Breast epithelium (tissue), 4 donors: Measurements from ENCODE around the gene TRIOBP. TPM values are rescaled to one million over a fixed set of nuclear protein-coding genes. Genes with fewer than 3 reads are reported as not detected.

Source experiments
- DNase-seq, 2 donors: peaks; one replicate each; pipeline ENCODE4 v3.0.0-alpha.2; 2019; ENCODE audit warnings: low spot score in 2 of 2
- H3K27ac ChIP-seq, 2 donors: fragments of 200-600 bp; sonication (generic) in 1 of 2; one replicate each; pipeline ENCODE4 v1.5.1; 2016 to 2019; ENCODE audit warnings: mild to moderate bottlenecking in 1 of 2
- H3K27me3 ChIP-seq, 2 donors: fragments of 200-600 bp; sonication (generic) in 1 of 2; one replicate each; pipeline versions ENCODE4 v1.5.1 to v1.6.0; 2017 to 2019; ENCODE audit warnings: control low read depth in 1 of 2, mild to moderate bottlenecking in 1 of 2
- H3K36me3 ChIP-seq: fragments of 200-600 bp; one replicate; pipeline ENCODE4 v1.5.1; 2019
- H3K4me1 ChIP-seq, 2 donors: fragments of 200-600 bp; sonication (generic); one replicate each; pipeline ENCODE4 v1.5.1; 2016 to 2019; ENCODE audit warnings: control low read depth in 1 of 2
- H3K4me3 ChIP-seq, 3 donors: fragments of 200-600 bp; sonication (generic); 1 replicate in 2 of 3; 2 replicates in 1 of 3; pipeline ENCODE4 v1.5.1; 2016 to 2019; ENCODE audit warnings: mild to moderate bottlenecking in 3 of 3, moderate library complexity in 2 of 3
- H3K9me3 ChIP-seq, 2 donors: fragments of 200-600 bp; sonication (generic) in 1 of 2; one replicate each; pipeline ENCODE4 v1.5.1; 2016 to 2019; ENCODE audit warnings: control low read depth in 1 of 2
- POLR2A ChIP-seq: fragments of 450-650 bp; IDR thresholded peaks from one replicate; pipeline ENCODE4 v1.6.1; 2016; ENCODE audit warnings: antibody characterized with exemption, mild to moderate bottlenecking, moderate library complexity
- POLR2AphosphoS5 ChIP-seq, 3 donors: sonication (generic); formaldehyde crosslinking; IDR thresholded peaks; one replicate each; pipeline ENCODE4 v1.6.1; 2017; ENCODE audit warnings: antibody characterized with exemption in 3 of 3
- intact Hi-C: fragments of 100-400 bp; cut with DNase I; formaldehyde crosslinking; loops from one replicate; pipeline ENCODE4 v1.15.1; 2023; ENCODE audit warnings: low total_unique reads
- total RNA-seq, 3 donors: library from RNA; depleted of rRNA; stranded (reverse); fragments of >200 nt; gene quantifications; one replicate each; pipeline ENCODE4 v1.1.0, GENCODE V29; 2016
- TF ChIP-seq, protein P1 (sequence below), 3 donors: fragments of 450-650 bp; IDR thresholded peaks; one replicate each; pipeline ENCODE4 v1.5.1; 2016 to 2017; ENCODE audit warnings: antibody characterized with exemption in 3 of 3, mild to moderate bottlenecking in 3 of 3, moderate library complexity in 3 of 3

TRIOBP gene
- total RNA-seq, 3 donors from 2014 or later: 78.3 to 95.0 (median 88.3) TPM

DNA sequence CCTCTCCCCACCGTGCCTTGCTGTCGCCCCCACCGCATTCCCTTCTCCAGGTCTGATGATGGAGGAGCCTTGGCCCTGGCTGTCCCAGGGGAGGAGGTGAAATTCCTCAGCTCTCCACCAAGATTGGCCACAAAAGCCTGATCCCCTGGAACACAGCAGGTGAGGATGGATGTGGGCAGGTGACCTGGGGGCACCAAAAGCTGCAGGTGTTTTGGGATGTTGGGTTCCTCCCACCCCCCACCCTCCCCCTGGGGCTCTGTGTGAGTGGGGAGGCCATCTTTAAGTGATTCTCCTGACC, 639 bp downstream of the TRIOBP start:
- Histone ChIP-seq H3K4me1 (no peaks in the 10 kb centered on the region), H3K9me3 (no peaks in the 10 kb centered on the region), H3K27ac (no peak overlapping the region), H3K27me3 (no peaks in the 10 kb centered on the region), H3K36me3 (no peaks in the 10 kb centered on the region), H3K4me3 (no peak overlapping the region)
- DNase-seq: no peak
- intact Hi-C loops: no loop called here
- no peak for TF ChIP-seq POLR2A
- no peak for TF ChIP-seq POLR2AphosphoS5 (IDR thresholded peaks at IDR 0.05)
- TF ChIP-seq, protein P1, sequence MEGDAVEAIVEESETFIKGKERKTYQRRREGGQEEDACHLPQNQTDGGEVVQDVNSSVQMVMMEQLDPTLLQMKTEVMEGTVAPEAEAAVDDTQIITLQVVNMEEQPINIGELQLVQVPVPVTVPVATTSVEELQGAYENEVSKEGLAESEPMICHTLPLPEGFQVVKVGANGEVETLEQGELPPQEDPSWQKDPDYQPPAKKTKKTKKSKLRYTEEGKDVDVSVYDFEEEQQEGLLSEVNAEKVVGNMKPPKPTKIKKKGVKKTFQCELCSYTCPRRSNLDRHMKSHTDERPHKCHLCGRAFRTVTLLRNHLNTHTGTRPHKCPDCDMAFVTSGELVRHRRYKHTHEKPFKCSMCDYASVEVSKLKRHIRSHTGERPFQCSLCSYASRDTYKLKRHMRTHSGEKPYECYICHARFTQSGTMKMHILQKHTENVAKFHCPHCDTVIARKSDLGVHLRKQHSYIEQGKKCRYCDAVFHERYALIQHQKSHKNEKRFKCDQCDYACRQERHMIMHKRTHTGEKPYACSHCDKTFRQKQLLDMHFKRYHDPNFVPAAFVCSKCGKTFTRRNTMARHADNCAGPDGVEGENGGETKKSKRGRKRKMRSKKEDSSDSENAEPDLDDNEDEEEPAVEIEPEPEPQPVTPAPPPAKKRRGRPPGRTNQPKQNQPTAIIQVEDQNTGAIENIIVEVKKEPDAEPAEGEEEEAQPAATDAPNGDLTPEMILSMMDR (IDR thresholded peaks at IDR 0.05): no peak

DNA sequence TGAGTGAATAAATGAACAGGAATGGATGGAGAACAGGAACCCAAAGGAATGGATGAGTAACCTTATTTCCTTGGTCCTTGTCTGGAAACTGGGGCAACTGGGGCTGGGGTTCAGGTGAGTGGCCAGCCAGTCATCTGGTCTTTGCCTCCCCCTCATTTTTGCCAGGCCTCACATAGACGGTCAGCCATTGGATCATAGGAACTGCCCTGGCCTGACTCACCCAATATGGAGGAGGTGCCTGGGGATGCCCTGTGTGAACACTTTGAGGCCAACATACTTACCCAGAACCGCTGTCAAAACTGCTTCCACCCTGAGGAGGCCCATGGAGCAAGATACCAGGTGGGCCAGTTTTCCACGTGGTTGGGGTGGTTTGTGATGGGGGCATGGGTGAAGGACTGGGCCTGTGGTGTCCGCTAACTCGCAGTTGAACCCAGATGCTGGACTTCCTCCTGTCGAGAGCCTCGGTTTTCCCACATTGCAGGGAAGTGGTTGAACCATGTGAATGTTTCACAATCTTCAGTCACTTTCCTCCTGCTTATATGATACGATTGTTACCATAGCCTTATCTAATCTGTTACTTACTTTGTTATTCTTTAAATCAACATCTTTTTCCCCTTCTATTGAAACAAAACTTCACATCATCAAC, 4.4 kb downstream of the TRIOBP start:
- no peak for DNase-seq
- no peaks in the 10 kb centered on the region for H3K4me1 ChIP-seq
- no peaks in the 10 kb centered on the region for H3K36me3 ChIP-seq
- no peak overlapping the region for H3K27ac ChIP-seq
- no peaks in the 10 kb centered on the region for H3K9me3 ChIP-seq
- H3K4me3 ChIP-seq: no peak overlapping the region
- H3K27me3 ChIP-seq: no peaks in the 10 kb centered on the region
- intact Hi-C loops: no loop called here
- TF ChIP-seq POLR2A (no peak), POLR2AphosphoS5 (IDR thresholded peaks at IDR 0.05) (no peak)
- TF ChIP-seq, protein P1 (IDR thresholded peaks at IDR 0.05): no peak

DNA sequence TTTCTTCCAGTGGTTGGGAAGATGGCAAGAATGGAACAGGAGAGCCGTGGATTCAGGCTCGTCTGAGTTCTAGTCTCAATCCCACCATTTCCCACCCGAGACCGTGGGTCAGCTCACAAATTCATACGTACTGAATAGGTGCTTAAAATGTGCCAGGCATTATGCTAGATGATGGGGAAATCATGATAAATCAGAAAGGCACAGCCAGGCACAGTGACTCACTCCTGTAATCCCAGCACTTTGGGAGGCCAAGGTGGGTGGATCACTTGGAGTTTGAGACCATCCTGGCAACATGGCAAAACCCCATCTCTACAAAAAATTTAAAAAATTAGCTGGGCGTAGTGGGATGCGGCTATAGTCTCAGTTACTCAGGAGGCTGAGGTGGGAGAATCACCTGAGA, 7.1 kb downstream of the TRIOBP start:
- H3K27ac ChIP-seq: no peak overlapping the region
- no peaks in the 10 kb centered on the region for H3K27me3 ChIP-seq
- H3K9me3 ChIP-seq: no peaks in the 10 kb centered on the region
- TF ChIP-seq POLR2AphosphoS5 (IDR thresholded peaks at IDR 0.05) (no peak), POLR2A (no peak)
- TF ChIP-seq, protein P1 (IDR thresholded peaks at IDR 0.05): no peak
- H3K4me3 ChIP-seq: no peak overlapping the region
- no peaks in the 10 kb centered on the region for H3K36me3 ChIP-seq
- DNase-seq: no peak
- intact Hi-C loops: no loop called here
- no peaks in the 10 kb centered on the region for H3K4me1 ChIP-seq

DNA sequence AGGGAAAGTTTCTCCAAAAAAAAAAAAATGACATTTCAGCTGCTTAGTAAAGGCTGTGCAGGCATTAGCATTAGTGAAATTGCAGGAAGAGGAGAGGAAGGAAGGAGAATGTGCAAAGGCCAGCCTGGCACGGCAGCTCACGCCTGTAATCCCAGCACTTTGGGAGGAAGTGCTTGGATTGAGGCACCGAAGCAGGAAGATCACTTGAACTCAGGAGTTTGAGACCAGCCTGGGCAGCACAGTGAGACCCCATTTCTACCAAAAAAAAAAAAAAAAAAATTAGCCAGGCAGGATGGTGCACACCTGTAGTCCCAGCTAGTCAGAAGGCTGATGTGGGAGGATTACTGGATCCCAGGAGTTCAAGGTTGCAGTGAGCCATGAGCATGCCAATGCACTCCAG, 7.8 kb downstream of the TRIOBP start:
- H3K9me3 ChIP-seq: no peaks in the 10 kb centered on the region
- H3K27ac ChIP-seq: no peak overlapping the region
- H3K4me3 ChIP-seq: no peak overlapping the region
- no peaks in the 10 kb centered on the region for H3K27me3 ChIP-seq
- intact Hi-C loops: no loop called here
- H3K4me1 ChIP-seq: no peaks in the 10 kb centered on the region
- TF ChIP-seq POLR2AphosphoS5 (IDR thresholded peaks at IDR 0.05) (no peak), POLR2A (no peak)
- TF ChIP-seq, protein P1 (IDR thresholded peaks at IDR 0.05): no peak
- no peaks in the 10 kb centered on the region for H3K36me3 ChIP-seq
- no peak for DNase-seq

DNA sequence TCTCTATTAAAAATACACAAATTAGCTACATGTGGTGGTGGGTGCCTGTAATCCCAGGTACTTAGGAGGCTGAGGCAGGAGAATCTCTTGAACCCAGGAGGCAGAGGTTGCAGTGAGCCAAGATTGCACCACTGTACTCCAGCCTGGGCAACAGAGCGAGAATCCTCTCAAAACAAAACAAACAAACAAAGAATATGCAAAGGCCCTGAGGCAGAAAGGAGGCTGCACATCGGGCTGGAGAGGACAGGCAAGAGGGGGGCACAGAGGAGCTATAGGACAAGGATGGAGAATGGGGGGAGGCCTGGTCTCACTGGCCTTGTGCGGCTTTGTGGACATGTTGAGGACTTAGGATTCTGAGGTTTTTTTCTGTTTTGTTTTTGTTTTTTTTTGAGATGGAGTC, 8.4 kb downstream of the TRIOBP start:
- TF ChIP-seq POLR2AphosphoS5 (IDR thresholded peaks at IDR 0.05) (no peak), POLR2A (no peak)
- TF ChIP-seq, protein P1 (IDR thresholded peaks at IDR 0.05): no peak
- Histone ChIP-seq H3K36me3 (no peaks in the 10 kb centered on the region), H3K9me3 (no peaks in the 10 kb centered on the region), H3K4me3 (no peak overlapping the region), H3K27ac (no peak overlapping the region), H3K27me3 (no peaks in the 10 kb centered on the region), H3K4me1 (no peaks in the 10 kb centered on the region)
- intact Hi-C loops: no loop called here
- no peak for DNase-seq
